ENCODE measurements around the gene IKBKE.

IKBKE gene

DNA sequence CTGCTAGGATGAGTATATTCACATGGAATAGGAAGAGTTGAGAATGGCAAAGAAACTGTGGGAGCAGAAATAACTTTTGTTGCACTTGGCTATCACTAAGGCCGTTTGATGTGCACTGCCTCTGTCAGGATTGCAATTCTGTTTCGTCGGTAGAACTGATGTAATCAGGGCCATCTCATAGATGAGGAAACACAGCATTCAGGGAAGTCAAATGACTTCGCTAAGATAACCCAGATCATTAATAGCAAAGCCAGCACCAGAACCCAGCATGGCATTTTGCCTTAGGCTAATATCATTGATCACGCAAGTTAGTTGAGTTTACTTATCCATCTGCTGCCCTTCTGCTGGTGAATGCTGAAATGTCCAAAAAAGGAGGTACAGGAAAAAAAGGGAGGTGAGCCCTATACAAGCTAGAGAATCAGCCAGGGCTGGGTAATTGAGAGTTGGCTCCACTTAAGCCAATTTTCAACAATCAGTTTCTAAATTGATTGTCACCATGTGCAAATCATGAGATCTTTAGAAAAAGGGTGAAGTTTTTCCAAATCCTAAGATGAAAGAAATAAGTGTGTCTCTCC lies 44.6 kb downstream of the IKBKE start:
- DNase-seq: no peak

DNA sequence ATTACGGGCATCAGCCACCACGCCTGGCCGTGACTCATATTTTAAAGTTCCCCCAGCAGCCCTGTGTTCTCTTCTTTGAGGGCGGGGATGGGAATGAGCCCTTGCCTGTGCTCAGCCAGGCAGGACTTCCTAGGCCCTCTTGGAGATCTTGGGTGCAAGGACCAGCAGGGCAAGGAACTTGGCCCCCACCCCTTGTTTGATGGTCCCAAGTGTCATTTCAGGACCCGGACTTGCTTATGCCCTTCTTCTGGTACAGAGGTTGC lies 46.4 kb downstream of the IKBKE start:
- no peak for DNase-seq

DNA sequence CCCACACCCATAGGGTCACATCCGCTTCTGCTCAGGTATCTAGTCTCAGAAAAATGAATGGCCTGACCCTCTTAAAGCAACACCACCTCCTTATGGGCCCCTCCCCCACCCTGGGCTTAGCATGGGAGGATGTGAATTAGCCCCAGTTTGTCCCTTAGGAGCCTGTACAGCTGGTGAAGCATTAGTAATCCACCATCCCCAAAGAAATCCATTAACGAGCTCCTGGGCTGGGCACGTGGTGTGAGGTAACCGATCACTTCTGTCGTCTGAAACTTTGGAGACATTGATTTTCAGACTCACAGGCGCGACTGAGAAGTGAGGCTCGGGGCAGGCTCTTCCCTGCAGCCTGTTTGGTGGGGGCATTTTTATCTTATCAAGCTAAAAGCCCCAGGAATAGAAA lies 47.5 kb downstream of the IKBKE start:
- no peak for DNase-seq

DNA sequence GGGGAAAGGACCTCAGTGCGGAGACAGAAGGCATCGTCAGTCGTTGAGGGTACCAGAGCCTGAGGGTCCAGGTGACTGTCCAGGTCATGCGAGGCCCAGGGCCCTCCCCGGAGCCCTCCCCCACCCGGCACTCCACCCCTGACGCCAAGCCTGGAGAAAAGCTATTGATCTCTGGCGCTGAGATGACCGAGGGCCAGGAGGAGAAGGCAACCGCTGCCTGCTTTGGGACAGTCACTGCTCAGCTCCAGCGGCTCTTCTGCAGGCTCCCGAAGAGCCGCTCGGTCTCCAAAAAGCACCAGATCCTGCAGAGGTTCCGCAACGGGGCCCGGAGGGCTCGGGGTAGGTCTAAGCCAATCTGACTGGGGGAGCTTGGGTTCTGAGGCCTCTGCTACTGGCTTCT lies 47.9 kb downstream of the IKBKE start:
- DNase-seq: no peak

DNA sequence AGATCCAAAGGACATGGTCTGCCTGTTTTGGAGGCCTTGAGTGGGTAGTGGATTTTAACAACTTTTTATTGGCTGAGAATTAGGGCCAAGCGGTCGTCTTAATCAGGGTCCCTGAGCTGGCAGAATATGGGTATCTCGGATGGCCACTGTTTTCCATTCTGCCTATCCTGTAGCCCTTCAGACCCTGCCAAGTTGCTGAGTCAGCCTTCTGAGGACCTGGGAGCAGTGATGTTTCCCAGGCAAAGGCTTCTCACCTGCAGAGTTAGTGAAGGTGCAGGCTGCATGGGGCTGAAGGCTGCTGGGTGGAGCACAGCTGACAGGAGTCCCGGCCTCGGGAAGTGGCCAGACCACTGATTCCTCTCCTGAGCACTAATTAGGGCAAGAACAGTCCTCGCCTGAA lies 48.5 kb downstream of the IKBKE start:
- DNase-seq: no peak

- DNase-seq: no peak
These were observed 50.9 kb downstream of the IKBKE start for GRCh38 chr1:206521127-206521526.

GRCh38 chr1:206521694-206522402 lies 51.6 kb downstream of the IKBKE start:
- DNase-seq: no peak

DNA sequence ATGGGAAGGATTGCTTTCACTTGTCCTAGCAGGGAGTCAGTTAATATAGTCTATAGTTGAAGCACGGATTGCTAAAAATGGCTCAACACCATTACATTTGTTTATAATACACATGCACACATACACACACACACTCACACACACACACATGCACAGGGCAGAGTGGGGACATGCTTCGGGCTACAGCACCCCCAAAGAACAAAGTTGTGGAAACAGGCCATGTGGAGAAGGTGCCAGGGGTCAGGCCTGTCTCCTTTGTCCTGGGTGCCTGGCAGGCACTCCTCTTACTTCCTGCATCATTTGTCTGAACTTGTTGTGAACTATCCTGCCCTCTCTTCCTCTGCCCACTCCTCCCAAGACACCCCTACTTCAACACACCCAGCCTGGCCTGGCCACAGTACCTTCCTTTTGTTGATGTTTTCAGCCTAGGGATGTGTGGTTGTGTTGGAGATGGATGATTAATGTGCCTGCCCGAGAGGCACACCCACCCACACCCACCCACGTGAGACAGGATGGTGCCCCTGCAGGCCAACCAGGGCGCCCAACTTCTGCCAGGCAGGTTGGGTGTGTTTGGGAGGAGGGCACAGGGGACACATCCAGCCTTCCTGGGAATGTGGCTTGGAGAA lies 54.6 kb downstream of the IKBKE start:
- DNase-seq: no peak

- DNase-seq: no peak
These were observed 56.0 kb downstream of the IKBKE start for GRCh38 chr1:206526064-206526911.

GRCh38 chr1:206529425-206529824 lies 59.1 kb downstream of the IKBKE start:
- DNase-seq: no peak

- DNase-seq: no peak
These were observed 62.1 kb downstream of the IKBKE start for GRCh38 chr1:206532368-206532767.

DNA sequence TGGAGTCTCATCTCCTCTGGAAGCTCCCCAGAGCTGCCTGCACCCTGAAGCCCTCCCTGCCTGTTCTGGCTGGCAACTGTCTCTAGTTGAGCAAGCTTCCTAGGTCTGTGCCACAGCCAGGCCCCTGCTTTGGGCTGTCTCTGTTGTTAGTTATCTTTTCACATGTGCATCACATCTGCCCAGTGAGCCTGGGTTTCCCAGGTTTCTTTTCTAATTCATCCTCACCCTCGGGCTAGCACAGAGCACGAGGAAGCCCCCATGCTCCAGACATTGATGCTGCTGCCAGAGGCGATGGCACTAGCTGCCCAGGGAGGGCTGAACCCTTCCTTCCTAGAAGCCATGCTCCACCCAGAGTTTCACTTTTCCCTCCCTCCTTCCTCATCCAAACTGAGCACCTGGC lies 64.3 kb downstream of the IKBKE start:
- no peak for DNase-seq

DNA sequence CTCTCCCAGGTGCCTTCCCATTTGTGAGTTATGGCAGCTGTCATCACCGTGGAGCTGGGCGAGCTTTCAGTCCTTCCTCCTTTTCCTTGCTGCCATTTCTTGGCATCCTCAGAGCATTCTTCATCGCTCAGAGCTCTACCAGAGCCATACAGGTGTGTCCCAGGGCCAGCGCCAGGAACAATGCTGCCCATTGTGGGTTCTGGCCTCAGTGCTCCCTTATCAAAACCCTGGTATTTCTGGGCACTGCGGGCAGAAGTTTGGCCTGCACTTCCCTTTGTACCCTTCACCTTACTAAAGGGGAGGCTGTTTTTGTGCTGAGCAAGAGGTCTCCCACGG lies 65.5 kb downstream of the IKBKE start:
- DNase-seq: no peak

- no peak for DNase-seq
These were observed 66.9 kb downstream of the IKBKE start for GRCh38 chr1:206537141-206537540.

DNA sequence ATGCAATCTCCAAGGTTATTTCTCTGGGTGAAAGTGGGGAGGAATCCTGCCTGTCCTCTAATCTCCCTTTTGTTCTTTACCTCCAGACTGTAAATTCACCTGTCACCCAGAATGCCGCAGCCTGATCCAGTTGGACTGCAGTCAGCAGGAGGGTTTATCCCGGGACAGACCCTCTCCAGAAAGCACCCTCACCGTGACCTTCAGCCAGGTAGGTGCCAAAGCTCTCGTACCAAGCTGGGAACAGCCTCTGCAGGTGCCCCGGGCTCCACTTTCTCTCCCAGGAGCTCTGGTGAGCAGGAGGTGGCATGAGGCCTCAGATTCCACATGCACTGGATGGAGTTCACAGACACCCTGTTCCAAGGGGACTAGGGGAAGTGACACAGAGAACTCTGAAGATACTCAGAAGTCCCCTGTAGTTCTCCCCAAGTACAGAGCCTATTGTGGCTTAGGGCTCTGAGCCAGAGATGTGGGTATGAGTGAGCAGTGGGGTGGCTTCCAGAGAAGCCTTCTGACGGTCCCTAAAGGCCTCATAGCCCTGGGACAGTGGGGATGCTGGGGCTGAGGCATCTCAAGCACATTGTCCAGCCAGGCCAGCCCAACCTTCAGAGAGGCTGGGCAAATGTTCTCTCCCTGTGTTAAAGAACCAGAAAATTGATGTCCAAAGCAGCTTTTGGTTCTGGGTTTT lies 68.0 kb downstream of the IKBKE start:
- no peak for DNase-seq

GRCh38 chr1:206538901-206539640 lies 68.8 kb downstream of the IKBKE start:
- no peak for DNase-seq

DNA sequence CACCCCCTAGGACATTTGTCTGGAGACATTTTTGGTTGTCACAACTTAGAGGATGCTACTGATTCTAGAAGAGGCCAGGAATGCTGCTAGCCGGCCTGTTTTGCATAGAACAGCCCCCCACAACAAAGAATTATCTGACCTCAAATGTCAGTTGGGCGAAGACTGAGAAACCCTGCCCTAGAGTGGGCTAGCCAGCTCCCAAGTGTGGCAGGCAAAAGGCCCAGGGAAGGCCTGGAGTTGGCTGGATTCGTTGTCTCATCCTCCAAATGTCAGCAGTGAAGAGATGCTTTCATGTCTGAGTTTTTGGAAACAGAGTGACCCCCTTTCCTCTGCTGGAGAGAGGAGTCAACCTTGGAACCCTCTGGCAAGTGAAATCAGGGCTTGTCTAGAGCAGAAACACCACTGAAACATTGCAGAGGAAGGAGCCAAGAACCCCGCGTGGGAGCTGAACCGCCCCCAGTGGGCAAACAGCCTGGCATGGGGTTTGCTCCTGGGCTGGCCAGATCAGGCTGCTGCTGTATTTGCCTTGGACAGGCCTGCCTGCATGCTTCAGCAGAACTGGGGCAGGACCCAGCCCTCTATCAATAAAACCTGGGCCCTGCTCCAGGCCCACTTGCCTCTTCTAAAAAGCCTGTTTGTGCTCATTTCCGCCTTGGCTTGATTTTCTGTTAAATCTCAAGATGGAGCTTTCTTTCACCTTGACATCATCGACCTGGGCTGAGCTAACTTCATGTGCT lies 69.9 kb downstream of the IKBKE start:
- no peak for DNase-seq

GRCh38 chr1:206541236-206541833 lies 71.1 kb downstream of the IKBKE start:
- no peak for DNase-seq

- DNase-seq: peak; percentile 96
These were observed 74.4 kb downstream of the IKBKE start for GRCh38 chr1:206544562-206545257.

DNA sequence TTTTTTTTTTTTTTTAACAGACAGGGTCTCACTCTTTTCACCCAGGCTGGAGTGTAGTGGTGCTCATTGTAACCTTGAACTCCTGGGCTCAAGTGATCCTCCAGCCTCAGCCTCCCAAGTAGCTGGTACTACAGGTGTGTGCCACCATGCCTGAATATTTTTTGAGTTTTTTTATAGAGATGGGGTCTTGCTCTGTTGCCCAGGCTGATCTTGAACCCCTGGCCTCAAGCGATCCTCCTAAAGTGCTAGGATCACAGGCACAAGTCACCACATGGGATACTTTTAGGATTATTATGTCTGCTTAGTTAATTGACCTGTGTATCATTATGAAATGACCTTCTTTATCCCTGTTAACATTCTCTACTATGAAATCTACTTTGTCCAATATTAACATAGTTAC lies 75.1 kb downstream of the IKBKE start:
- DNase-seq: no peak

Measured in stimulated activated CD8-positive, alpha-beta memory T cell treated with anti-CD3 and anti-CD28 coated beads, Interleukin-4, amount 100 ng/mL, for 48 hours (primary cell).